Measurements from ENCODE around the gene RCE1.

RCE1 gene

GRCh38 chr11:66870616-66871520 lies 27.6 kb downstream of the RCE1 start:
- no peaks in the 10 kb centered on the region for H3K27me3 ChIP-seq (ENCODE audit: insufficient read depth, low read length)
- no peaks in the 10 kb centered on the region for H3K9me3 ChIP-seq (ENCODE audit: low read length)
- no peak overlapping the region for H3K4me3 ChIP-seq (ENCODE audit: low read length)
- H3K36me3 ChIP-seq (ENCODE audit: insufficient read depth, low read length): no peaks in the 10 kb centered on the region
- no peak overlapping the region for H2AFZ ChIP-seq (ENCODE audit: low read depth, low read length)
- peaks cover 7% of the 10 kb centered on the region for H3K4me1 ChIP-seq (ENCODE audit: insufficient read depth, low read length)

GRCh38 chr11:66871521-66871901 lies 28.3 kb downstream of the RCE1 start:
- no peak overlapping the region for H2AFZ ChIP-seq (ENCODE audit: low read depth, low read length)
- no peaks in the 10 kb centered on the region for H3K36me3 ChIP-seq (ENCODE audit: insufficient read depth, low read length)
- H3K4me1 ChIP-seq (ENCODE audit: insufficient read depth, low read length): peaks cover 10% of the 10 kb centered on the region
- H3K27me3 ChIP-seq (ENCODE audit: insufficient read depth, low read length): no peaks in the 10 kb centered on the region
- no peaks in the 10 kb centered on the region for H3K9me3 ChIP-seq (ENCODE audit: low read length)
- H3K4me3 ChIP-seq (ENCODE audit: low read length): no peak overlapping the region

GRCh38 chr11:66874232-66874631 lies 31.0 kb downstream of the RCE1 start:
- no peaks in the 10 kb centered on the region for H3K9me3 ChIP-seq (ENCODE audit: low read length)
- no peaks in the 10 kb centered on the region for H3K27me3 ChIP-seq (ENCODE audit: insufficient read depth, low read length)
- no peak overlapping the region for H3K4me3 ChIP-seq (ENCODE audit: low read length)
- H2AFZ ChIP-seq (ENCODE audit: low read depth, low read length): no peak overlapping the region
- no peaks in the 10 kb centered on the region for H3K36me3 ChIP-seq (ENCODE audit: insufficient read depth, low read length)
- peaks cover 10% of the 10 kb centered on the region for H3K4me1 ChIP-seq (ENCODE audit: insufficient read depth, low read length)

GRCh38 chr11:66875378-66875777 lies 32.1 kb downstream of the RCE1 start:
- no peaks in the 10 kb centered on the region for H3K9me3 ChIP-seq (ENCODE audit: low read length)
- H3K4me1 ChIP-seq (ENCODE audit: insufficient read depth, low read length): peaks cover 14% of the 10 kb centered on the region
- no peaks in the 10 kb centered on the region for H3K27me3 ChIP-seq (ENCODE audit: insufficient read depth, low read length)
- H3K36me3 ChIP-seq (ENCODE audit: insufficient read depth, low read length): no peaks in the 10 kb centered on the region
- no peak overlapping the region for H3K4me3 ChIP-seq (ENCODE audit: low read length)
- H2AFZ ChIP-seq (ENCODE audit: low read depth, low read length): no peak overlapping the region

- Histone ChIP-seq H3K36me3 (ENCODE audit: insufficient read depth, low read length) (no peaks in the 10 kb centered on the region), H3K9me3 (ENCODE audit: low read length) (no peaks in the 10 kb centered on the region), H2AFZ (ENCODE audit: low read depth, low read length) (no peak overlapping the region), H3K4me1 (ENCODE audit: insufficient read depth, low read length) (peaks cover 23% of the 10 kb centered on the region), H3K4me3 (ENCODE audit: low read length) (no peak overlapping the region), H3K27me3 (ENCODE audit: insufficient read depth, low read length) (no peaks in the 10 kb centered on the region)
Observed at GRCh38 chr11:66877588-66878385, 34.5 kb downstream of the RCE1 start.

GRCh38 chr11:66878474-66878873 lies 35.2 kb downstream of the RCE1 start:
- no peak overlapping the region for H3K4me3 ChIP-seq (ENCODE audit: low read length)
- H2AFZ ChIP-seq (ENCODE audit: low read depth, low read length): no peak overlapping the region
- no peaks in the 10 kb centered on the region for H3K9me3 ChIP-seq (ENCODE audit: low read length)
- H3K4me1 ChIP-seq (ENCODE audit: insufficient read depth, low read length): peaks cover 26% of the 10 kb centered on the region
- H3K27me3 ChIP-seq (ENCODE audit: insufficient read depth, low read length): no peaks in the 10 kb centered on the region
- H3K36me3 ChIP-seq (ENCODE audit: insufficient read depth, low read length): no peaks in the 10 kb centered on the region

- Histone ChIP-seq H3K4me1 (ENCODE audit: insufficient read depth, low read length) (peaks cover 26% of the 10 kb centered on the region), H3K9me3 (ENCODE audit: low read length) (no peaks in the 10 kb centered on the region), H3K4me3 (ENCODE audit: low read length) (no peak overlapping the region), H3K27me3 (ENCODE audit: insufficient read depth, low read length) (no peaks in the 10 kb centered on the region), H2AFZ (ENCODE audit: low read depth, low read length) (no peak overlapping the region), H3K36me3 (ENCODE audit: insufficient read depth, low read length) (no peaks in the 10 kb centered on the region)
Observed at GRCh38 chr11:66879000-66879399, 35.8 kb downstream of the RCE1 start.

- no peaks in the 10 kb centered on the region for H3K36me3 ChIP-seq (ENCODE audit: insufficient read depth, low read length)
- no peak overlapping the region for H2AFZ ChIP-seq (ENCODE audit: low read depth, low read length)
- no peak overlapping the region for H3K4me3 ChIP-seq (ENCODE audit: low read length)
- H3K9me3 ChIP-seq (ENCODE audit: low read length): no peaks in the 10 kb centered on the region
- peaks cover 26% of the 10 kb centered on the region for H3K4me1 ChIP-seq (ENCODE audit: insufficient read depth, low read length)
- no peaks in the 10 kb centered on the region for H3K27me3 ChIP-seq (ENCODE audit: insufficient read depth, low read length)
Observed at GRCh38 chr11:66879583-66879982, 36.3 kb downstream of the RCE1 start.

- no peaks in the 10 kb centered on the region for H3K27me3 ChIP-seq (ENCODE audit: insufficient read depth, low read length)
- no peaks in the 10 kb centered on the region for H3K9me3 ChIP-seq (ENCODE audit: low read length)
- H3K4me1 ChIP-seq (ENCODE audit: insufficient read depth, low read length): peaks cover 26% of the 10 kb centered on the region
- no peak overlapping the region for H3K4me3 ChIP-seq (ENCODE audit: low read length)
- H2AFZ ChIP-seq (ENCODE audit: low read depth, low read length): no peak overlapping the region
- H3K36me3 ChIP-seq (ENCODE audit: insufficient read depth, low read length): no peaks in the 10 kb centered on the region
Observed at GRCh38 chr11:66879999-66880398, 36.8 kb downstream of the RCE1 start.

- Histone ChIP-seq H3K9me3 (ENCODE audit: low read length) (no peaks in the 10 kb centered on the region), H3K27me3 (ENCODE audit: insufficient read depth, low read length) (no peaks in the 10 kb centered on the region), H3K4me3 (ENCODE audit: low read length) (no peak overlapping the region), H3K36me3 (ENCODE audit: insufficient read depth, low read length) (no peaks in the 10 kb centered on the region), H2AFZ (ENCODE audit: low read depth, low read length) (no peak overlapping the region), H3K4me1 (ENCODE audit: insufficient read depth, low read length) (peaks cover 20% of the 10 kb centered on the region)
Observed at GRCh38 chr11:66880496-66881450, 37.5 kb downstream of the RCE1 start.

GRCh38 chr11:66881451-66881835 lies 38.2 kb downstream of the RCE1 start:
- Histone ChIP-seq H3K27me3 (ENCODE audit: insufficient read depth, low read length) (no peaks in the 10 kb centered on the region), H3K4me1 (ENCODE audit: insufficient read depth, low read length) (peaks cover 16% of the 10 kb centered on the region), H3K36me3 (ENCODE audit: insufficient read depth, low read length) (no peaks in the 10 kb centered on the region), H2AFZ (ENCODE audit: low read depth, low read length) (no peak overlapping the region), H3K4me3 (ENCODE audit: low read length) (no peak overlapping the region), H3K9me3 (ENCODE audit: low read length) (no peaks in the 10 kb centered on the region)

GRCh38 chr11:66881927-66882452 lies 38.7 kb downstream of the RCE1 start:
- peaks cover 16% of the 10 kb centered on the region for H3K4me1 ChIP-seq (ENCODE audit: insufficient read depth, low read length)

More at GRCh38 chr11:66881927-66882452, 38.7 kb downstream of the RCE1 start:
- no peak overlapping the region for H2AFZ ChIP-seq (ENCODE audit: low read depth, low read length)
- no peaks in the 10 kb centered on the region for H3K9me3 ChIP-seq (ENCODE audit: low read length)
- H3K36me3 ChIP-seq (ENCODE audit: insufficient read depth, low read length): no peaks in the 10 kb centered on the region
- no peak overlapping the region for H3K4me3 ChIP-seq (ENCODE audit: low read length)
- H3K27me3 ChIP-seq (ENCODE audit: insufficient read depth, low read length): no peaks in the 10 kb centered on the region
